ENCODE results near the gene JSRP1.

JSRP1 gene

GRCh38 chr19:2232286-2233151 lies 23.7 kb downstream of the JSRP1 start:
- DNase-seq: no peak

GRCh38 chr19:2231621-2232221 lies 24.5 kb downstream of the JSRP1 start:
- no peak for DNase-seq

GRCh38 chr19:2230807-2231533 lies 25.2 kb downstream of the JSRP1 start:
- no peak for DNase-seq

- no peak for DNase-seq
Measured at GRCh38 chr19:2230033-2230531, 26.1 kb downstream of the JSRP1 start.

GRCh38 chr19:2229103-2230032 lies 26.8 kb downstream of the JSRP1 start:
- no peak for DNase-seq

GRCh38 chr19:2228157-2229030 lies 27.8 kb downstream of the JSRP1 start:
- DNase-seq: no peak

- DNase-seq: peak in 1 of 2 donors; percentile 44
Measured at GRCh38 chr19:2227415-2228156, 28.6 kb downstream of the JSRP1 start.

GRCh38 chr19:2226840-2227360 lies 29.3 kb downstream of the JSRP1 start:
- DNase-seq: no peak

- no peak for DNase-seq
Measured at GRCh38 chr19:2226051-2226839, 30.0 kb downstream of the JSRP1 start.

GRCh38 chr19:2225415-2226050 lies 30.7 kb downstream of the JSRP1 start:
- DNase-seq: no peak

- DNase-seq: no peak
Measured at GRCh38 chr19:2224754-2225349, 31.4 kb downstream of the JSRP1 start.

- DNase-seq: peak; percentile 38 to 50
Measured at GRCh38 chr19:2223959-2224358, 32.3 kb downstream of the JSRP1 start.

- DNase-seq: no peak
Measured at GRCh38 chr19:2223391-2223790, 32.8 kb downstream of the JSRP1 start.

- no peak for DNase-seq
Measured at GRCh38 chr19:2221918-2222317, 34.3 kb downstream of the JSRP1 start.

GRCh38 chr19:2221250-2221831 lies 34.9 kb downstream of the JSRP1 start:
- no peak for DNase-seq

- DNase-seq: no peak
Measured at GRCh38 chr19:2219726-2220125, 36.5 kb downstream of the JSRP1 start.

- DNase-seq: no peak
Measured at GRCh38 chr19:2217591-2217990, 38.6 kb downstream of the JSRP1 start.

All from CD4-positive, alpha-beta T cell treated with Interferon alpha-2 for 1 hour (primary cell).